ENCODE measurements around the gene CSTF3. TPM values are rescaled to one million over a fixed set of nuclear protein-coding genes. Genes with fewer than 3 reads are reported as not detected.
A peak's percentile ranks its signal among the peaks of the same experiment; 100 is the strongest.

CSTF3 gene
- total and polyA plus RNA-seq, 8 donors, result 23.5 to 64.4 (median 49.8) TPM

DNA sequence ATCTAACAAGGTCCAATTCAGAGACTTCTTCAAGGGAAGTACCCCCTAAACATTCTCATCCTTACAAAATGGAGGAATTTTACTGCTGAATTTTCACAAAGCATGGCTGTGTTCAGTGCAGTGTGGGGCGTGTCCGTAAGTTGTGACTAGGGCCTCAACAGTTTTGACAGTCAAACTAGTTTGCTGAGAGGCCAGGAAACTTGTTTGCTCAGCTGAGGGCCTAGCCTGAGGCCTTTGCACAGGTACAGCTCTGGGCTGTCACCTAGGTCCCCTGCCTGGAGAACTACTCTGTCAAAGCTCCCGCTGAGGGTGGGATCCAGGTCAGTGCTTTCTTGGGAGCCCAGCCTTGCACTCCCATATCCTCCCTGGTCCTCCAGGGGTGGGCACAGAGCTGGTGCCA is 94.0 kb downstream of the CSTF3 start:
- no peak for DNase-seq
- H3K27me3 ChIP-seq, result no peaks in the 10 kb centered on the region
- no peak overlapping the region for H3K27ac ChIP-seq
- H3K4me1 ChIP-seq, result peaks cover 0 to 26% of the 10 kb centered on the region in 2 donors
- peaks cover 0 to 74% of the 10 kb centered on the region in 2 donors for H3K36me3 ChIP-seq
- TF ChIP-seq, protein P1, sequence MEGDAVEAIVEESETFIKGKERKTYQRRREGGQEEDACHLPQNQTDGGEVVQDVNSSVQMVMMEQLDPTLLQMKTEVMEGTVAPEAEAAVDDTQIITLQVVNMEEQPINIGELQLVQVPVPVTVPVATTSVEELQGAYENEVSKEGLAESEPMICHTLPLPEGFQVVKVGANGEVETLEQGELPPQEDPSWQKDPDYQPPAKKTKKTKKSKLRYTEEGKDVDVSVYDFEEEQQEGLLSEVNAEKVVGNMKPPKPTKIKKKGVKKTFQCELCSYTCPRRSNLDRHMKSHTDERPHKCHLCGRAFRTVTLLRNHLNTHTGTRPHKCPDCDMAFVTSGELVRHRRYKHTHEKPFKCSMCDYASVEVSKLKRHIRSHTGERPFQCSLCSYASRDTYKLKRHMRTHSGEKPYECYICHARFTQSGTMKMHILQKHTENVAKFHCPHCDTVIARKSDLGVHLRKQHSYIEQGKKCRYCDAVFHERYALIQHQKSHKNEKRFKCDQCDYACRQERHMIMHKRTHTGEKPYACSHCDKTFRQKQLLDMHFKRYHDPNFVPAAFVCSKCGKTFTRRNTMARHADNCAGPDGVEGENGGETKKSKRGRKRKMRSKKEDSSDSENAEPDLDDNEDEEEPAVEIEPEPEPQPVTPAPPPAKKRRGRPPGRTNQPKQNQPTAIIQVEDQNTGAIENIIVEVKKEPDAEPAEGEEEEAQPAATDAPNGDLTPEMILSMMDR (IDR thresholded peaks at IDR 0.05), result no peak
- H3K9me3 ChIP-seq, result no peaks in the 10 kb centered on the region
- ATAC-seq, result no peak
- no peak overlapping the region for H3K4me3 ChIP-seq
- intact Hi-C loops (cut with DNase I), result loop anchor here in 1 of 2 donors (2.0 kb wide), 1 partner anchor 106 kb away; no protein-coding TSS in a partner anchor

- no peak overlapping the region for H3K4me3 ChIP-seq
- intact Hi-C loops (cut with DNase I), result loop anchor here in 1 of 2 donors (2.0 kb wide), 1 partner anchor 105 kb away; no protein-coding TSS in a partner anchor
- no peak overlapping the region for H3K27ac ChIP-seq
- H3K9me3 ChIP-seq, result no peaks in the 10 kb centered on the region
- peaks cover 0 to 26% of the 10 kb centered on the region in 2 donors for H3K4me1 ChIP-seq
- H3K27me3 ChIP-seq, result no peaks in the 10 kb centered on the region
- H3K36me3 ChIP-seq, result peaks cover 0 to 74% of the 10 kb centered on the region in 2 donors
- DNase-seq (peak; percentile 34 to 90 (median 64)), ATAC-seq (peak; percentile 95)
- TF ChIP-seq, protein P1 (IDR thresholded peaks at IDR 0.05), result peak; percentile 80 to 85
Observed at GRCh38 chr11:33065445-33066178, 95.7 kb downstream of the CSTF3 start.

GRCh38 chr11:33064866-33065265 is 96.4 kb downstream of the CSTF3 start:
- H3K36me3 ChIP-seq, result peaks cover 0 to 75% of the 10 kb centered on the region in 2 donors
- TF ChIP-seq, protein P1 (IDR thresholded peaks at IDR 0.05), result no peak
- intact Hi-C loops (cut with DNase I), result no loop called here
- peak overlapping the region in 1 of 2 donors; percentile 82 for H3K27ac ChIP-seq
- no peak for DNase-seq
- no peaks in the 10 kb centered on the region for H3K9me3 ChIP-seq
- no peak overlapping the region for H3K4me3 ChIP-seq
- H3K27me3 ChIP-seq, result no peaks in the 10 kb centered on the region
- ATAC-seq, result no peak
- peaks cover 0 to 26% of the 10 kb centered on the region in 2 donors for H3K4me1 ChIP-seq

DNA sequence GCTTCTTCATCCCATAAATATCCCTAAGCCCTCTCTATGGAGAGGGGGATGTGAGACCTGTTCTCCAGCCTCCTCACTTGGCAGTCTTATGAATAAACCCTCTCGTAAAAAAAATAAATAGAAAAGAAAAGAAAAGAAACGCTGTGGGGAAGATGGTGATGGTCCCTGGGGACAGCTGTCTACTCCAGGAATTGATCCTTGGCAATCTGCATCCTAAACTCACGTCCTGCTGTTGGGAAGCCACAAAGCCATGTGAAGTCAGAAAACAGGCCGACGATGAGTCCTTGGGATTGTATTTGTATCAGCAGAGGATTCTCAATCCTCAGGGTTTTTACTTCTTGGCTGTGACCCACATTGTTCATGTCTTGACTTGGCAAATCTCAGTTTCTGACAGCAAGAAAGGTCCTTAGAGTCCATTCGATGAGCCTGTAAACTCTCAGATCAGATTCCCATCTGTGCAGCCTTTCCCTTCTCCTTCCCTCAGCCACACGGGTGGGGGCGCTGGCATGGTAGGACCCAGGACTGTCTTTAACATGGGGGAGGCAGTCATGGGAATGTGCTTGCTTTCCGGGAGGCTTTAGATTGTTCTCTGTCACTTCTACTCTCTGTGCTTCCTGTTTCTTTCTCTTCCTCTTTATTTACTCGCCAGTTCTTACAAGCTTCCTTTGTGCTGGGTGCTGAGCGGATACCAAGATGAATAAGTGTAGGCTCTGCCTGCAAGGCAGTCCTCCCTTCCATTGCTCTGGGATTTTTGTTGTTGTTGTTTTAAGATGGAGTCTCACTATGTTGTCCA is 97.1 kb downstream of the CSTF3 start:
- no peaks in the 10 kb centered on the region for H3K9me3 ChIP-seq
- H3K4me3 ChIP-seq, result no peak overlapping the region
- intact Hi-C loops (cut with DNase I), result no loop called here
- ATAC-seq, result peak; percentile 19
- no peak for DNase-seq
- H3K4me1 ChIP-seq, result peaks cover 0 to 26% of the 10 kb centered on the region in 2 donors
- TF ChIP-seq, protein P1 (IDR thresholded peaks at IDR 0.05), result no peak
- peaks cover 0 to 75% of the 10 kb centered on the region in 2 donors for H3K36me3 ChIP-seq
- no peaks in the 10 kb centered on the region for H3K27me3 ChIP-seq
- H3K27ac ChIP-seq, result peak overlapping the region; percentile 53 to 82

All from left lung (tissue), 10 donors.